H9 (cell line): ENCODE data around the gene DBNL. TPM values are rescaled to one million over a fixed set of nuclear protein-coding genes. Genes with fewer than 3 reads are reported as not detected.
"Not testable (repeated sequence)": the region's sequence is repeated elsewhere in the genome, so short reads cannot be mapped to it uniquely, and the experiment has no call there.

Experiments
- DNase-seq: peaks from one replicate; pipeline ENCODE4 v3.0.0-alpha.2; 2017
- H2AFZ ChIP-seq: one replicate; pipeline ENCODE4 v1.6.1; 2013; ENCODE audit warnings: mild to moderate bottlenecking, low read length, control low read depth, moderate library complexity
- H2AK5ac ChIP-seq: 2 replicates; pipeline ENCODE4 v1.6.1; 2013; ENCODE audit warnings: low read length, control low read depth, mixed read lengths; ENCODE audit not compliant: insufficient read length
- H2BK120ac ChIP-seq: one replicate; pipeline ENCODE4 v1.6.1; 2013; ENCODE audit warnings: low read depth, mild to moderate bottlenecking, low read length, control low read depth, inconsistent platforms; ENCODE audit not compliant: poor library complexity, severe bottlenecking
- H2BK12ac ChIP-seq: 2 replicates; pipeline ENCODE4 v1.6.1; 2013; ENCODE audit warnings: low read length, control low read depth, mixed read lengths, low read depth; ENCODE audit not compliant: insufficient read length
- H2BK15ac ChIP-seq: 2 replicates; pipeline ENCODE4 v1.6.1; 2013; ENCODE audit warnings: low read depth, low read length, control low read depth
- H2BK20ac ChIP-seq: one replicate; pipeline ENCODE4 v1.6.1; 2013; ENCODE audit warnings: low read depth, mild to moderate bottlenecking, low read length, control low read depth, inconsistent platforms; ENCODE audit not compliant: poor library complexity, severe bottlenecking
- H2BK5ac ChIP-seq: 2 replicates; pipeline ENCODE4 v1.6.1; 2013; ENCODE audit warnings: low read length, control low read depth, mixed read lengths; ENCODE audit not compliant: insufficient read length
- H3K14ac ChIP-seq: 2 replicates; pipeline ENCODE4 v1.6.1; 2013; ENCODE audit warnings: low read length, control low read depth; ENCODE audit not compliant: insufficient read depth
- H3K18ac ChIP-seq: 2 replicates; pipeline ENCODE4 v1.6.1; 2013; ENCODE audit warnings: low read depth, mild to moderate bottlenecking, mixed read lengths, low read length, control low read depth; ENCODE audit not compliant: insufficient read length
- H3K23ac ChIP-seq: 2 replicates; pipeline ENCODE4 v1.6.1; 2013; ENCODE audit warnings: low read length, control low read depth, mixed read lengths, low read depth; ENCODE audit not compliant: insufficient read length
- H3K23me2 ChIP-seq: 2 replicates; pipeline ENCODE4 v1.6.1; 2013; ENCODE audit warnings: low read depth, mild to moderate bottlenecking, mixed read lengths, low read length, control low read depth; ENCODE audit not compliant: insufficient read length, poor library complexity, severe bottlenecking
- H3K27ac ChIP-seq: 2 replicates; pipeline ENCODE4 v1.5.1; 2013; ENCODE audit warnings: low read length, control low read depth, mixed read lengths, low read depth; ENCODE audit not compliant: insufficient read length
- H3K27me3 ChIP-seq: 2 replicates; pipeline ENCODE4 v1.6.1; 2013; ENCODE audit warnings: low read length, control low read depth, inconsistent platforms; ENCODE audit not compliant: insufficient read depth
- H3K4ac ChIP-seq: 2 replicates; pipeline ENCODE4 v1.6.1; 2013; ENCODE audit warnings: low read depth, mild to moderate bottlenecking, control low read depth, inconsistent platforms, low read length, moderate library complexity
- H3K4me1 ChIP-seq: 2 replicates; pipeline ENCODE4 v1.6.1; 2013; ENCODE audit warnings: low read length, control low read depth, inconsistent platforms; ENCODE audit not compliant: insufficient read depth
- H3K4me2 ChIP-seq: 2 replicates; pipeline ENCODE4 v1.6.1; 2013; ENCODE audit warnings: low read length, control low read depth, mixed read lengths; ENCODE audit not compliant: insufficient read length, insufficient read depth
- H3K56ac ChIP-seq: 2 replicates; pipeline ENCODE4 v1.6.1; 2013; ENCODE audit warnings: low read depth, mild to moderate bottlenecking, mixed read lengths, low read length, control low read depth; ENCODE audit not compliant: insufficient read length
- H3K79me1 ChIP-seq: 2 replicates; pipeline ENCODE4 v1.6.1; 2013; ENCODE audit warnings: low read depth, mild to moderate bottlenecking, moderate library complexity, low read length, control low read depth, inconsistent platforms; ENCODE audit not compliant: insufficient read depth, poor library complexity, severe bottlenecking
- H3K79me2 ChIP-seq: 2 replicates; pipeline ENCODE4 v1.6.1; 2013; ENCODE audit warnings: low read length, control low read depth, inconsistent platforms; ENCODE audit not compliant: insufficient read depth
- H3K9ac ChIP-seq: 2 replicates; pipeline ENCODE4 v1.6.1; 2013; ENCODE audit warnings: low read length, control low read depth, mixed read lengths; ENCODE audit not compliant: insufficient read length; ENCODE audit errors: extremely low read depth
- H3K9me3 ChIP-seq: one replicate; pipeline ENCODE4 v1.6.1; 2013; ENCODE audit warnings: low read depth, low read length, inconsistent platforms; ENCODE audit not compliant: control insufficient read depth
- H3T11ph ChIP-seq: one replicate; pipeline ENCODE4 v1.6.1; 2013; ENCODE audit warnings: mild to moderate bottlenecking, low read length, control low read depth, inconsistent platforms
- H4K20me1 ChIP-seq: one replicate; pipeline ENCODE4 v1.6.1; 2013; ENCODE audit not compliant: control insufficient read depth, insufficient read length, insufficient read depth
- H4K5ac ChIP-seq: 2 replicates; pipeline ENCODE4 v1.6.1; 2013; ENCODE audit warnings: low read depth, mild to moderate bottlenecking, mixed read lengths, low read length, control low read depth; ENCODE audit not compliant: insufficient read length
- H4K8ac ChIP-seq: replicated peaks from 2 replicates; pipeline ENCODE4 v1.6.1; 2013; ENCODE audit warnings: low read length, control low read depth, mixed read lengths, low read depth; ENCODE audit not compliant: insufficient read length
- H4K91ac ChIP-seq: 2 replicates; pipeline ENCODE4 v1.6.1; 2013; ENCODE audit warnings: low read depth, mild to moderate bottlenecking, moderate library complexity, mixed read lengths, low read length, control low read depth; ENCODE audit not compliant: insufficient read length
- H3K27ac Mint-ChIP-seq, 3 experiments: 2 replicates in 2 of 3; 3 replicates in 1 of 3; pipeline ENCODE4 v1.8.0; 2020 to 2021; ENCODE audit warnings: mixed read lengths in 3 of 3, mild to moderate bottlenecking in 1 of 3, moderate library complexity in 1 of 3
- H3K27me3 Mint-ChIP-seq: 2 replicates; pipeline ENCODE4 v1.8.0; 2021; ENCODE audit warnings: low read depth, mild to moderate bottlenecking, moderate library complexity, mixed read lengths
- H3K36me3 Mint-ChIP-seq, 3 experiments: 2 replicates in 2 of 3; 3 replicates in 1 of 3; pipeline ENCODE4 v1.8.0; 2020 to 2021; ENCODE audit warnings: low read depth in 3 of 3, mixed read lengths in 3 of 3; ENCODE audit not compliant: insufficient read depth in 1 of 3
- H3K4me1 Mint-ChIP-seq, 2 experiments: 2 replicates each; pipeline ENCODE4 v1.8.0; 2020; ENCODE audit warnings: mixed read lengths in 2 of 2
- H3K4me3 Mint-ChIP-seq, 2 experiments: 2 replicates in 1 of 2; 3 replicates in 1 of 2; pipeline ENCODE4 v1.8.0; 2020 to 2021; ENCODE audit warnings: mild to moderate bottlenecking in 2 of 2, mixed read lengths in 2 of 2, moderate library complexity in 1 of 2
- H3K9me3 Mint-ChIP-seq, 2 experiments: 2 replicates in 1 of 2; 3 replicates in 1 of 2; pipeline ENCODE4 v1.8.0; 2020; ENCODE audit warnings: mild to moderate bottlenecking in 2 of 2, mixed read lengths in 2 of 2, moderate library complexity in 1 of 2
- WGBS: extraction: QIAGEN DNeasy Blood & Tissue Kit; methylation state at CpG from one replicate; pipeline ENCODE4 v1.1.7; 2013; ENCODE audit warnings: missing lambda C conversion rate, low lambda C conversion rate, mixed read lengths; ENCODE audit not compliant: insufficient read length; ENCODE audit errors: extremely low coverage; 5-methylcytosine and 5-hydroxymethylcytosine counted together
- total RNA-seq: library from RNA; stranded (reverse); gene quantifications from 2 replicates; pipeline ENCODE4 v1.2.1, GENCODE V29; 2021

DBNL gene
- total RNA-seq, 1 experiment from 2014 or later: 51.3 TPM

DNA sequence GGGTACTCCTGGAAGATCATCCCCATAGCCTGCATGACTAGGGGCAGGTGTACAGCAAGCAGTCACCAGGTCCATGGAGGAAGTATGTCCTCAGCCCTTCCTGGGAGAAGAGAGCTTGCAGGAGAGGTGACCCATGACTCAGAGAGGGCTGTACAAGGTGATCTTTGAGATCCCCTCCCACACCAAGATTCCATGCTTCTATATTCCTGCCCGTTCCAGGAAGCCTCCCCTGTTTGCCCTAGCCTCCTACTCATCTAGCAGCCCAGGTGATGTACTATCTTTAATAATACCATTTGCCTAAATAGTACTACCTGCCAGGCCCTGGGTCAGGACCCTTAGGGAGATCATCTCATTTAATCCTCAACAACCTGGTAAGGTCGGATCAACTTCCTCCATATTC lies 6.6 kb upstream of the DBNL start:
- H2BK120ac ChIP-seq, H4K5ac ChIP-seq, H3T11ph ChIP-seq, H3K9me3 Mint-ChIP-seq, H3K79me2 ChIP-seq, H3K23me2 ChIP-seq, H3K36me3 Mint-ChIP-seq, H3K4me1 Mint-ChIP-seq, DNase-seq, H3K23ac ChIP-seq, H3K79me1 ChIP-seq, H3K9me3 ChIP-seq, H2BK12ac ChIP-seq, H3K9ac ChIP-seq, H2BK15ac ChIP-seq, H3K4me3 Mint-ChIP-seq, H3K4ac ChIP-seq, H4K91ac ChIP-seq, H3K4me2 ChIP-seq, H3K27ac ChIP-seq, H3K56ac ChIP-seq, H2AK5ac ChIP-seq, H4K20me1 ChIP-seq, H2BK20ac ChIP-seq, H3K14ac ChIP-seq, H3K18ac ChIP-seq, H2BK5ac ChIP-seq, H3K27ac Mint-ChIP-seq, H3K4me1 ChIP-seq, H2AFZ ChIP-seq, H3K27me3 ChIP-seq, H4K8ac ChIP-seq: not testable (repeated sequence)
- no CpG with 5 or more reads among the region's 2 CpGs for WGBS
- H3K27me3 Mint-ChIP-seq: peaks cover 28% of the 10 kb centered on the region

DNA sequence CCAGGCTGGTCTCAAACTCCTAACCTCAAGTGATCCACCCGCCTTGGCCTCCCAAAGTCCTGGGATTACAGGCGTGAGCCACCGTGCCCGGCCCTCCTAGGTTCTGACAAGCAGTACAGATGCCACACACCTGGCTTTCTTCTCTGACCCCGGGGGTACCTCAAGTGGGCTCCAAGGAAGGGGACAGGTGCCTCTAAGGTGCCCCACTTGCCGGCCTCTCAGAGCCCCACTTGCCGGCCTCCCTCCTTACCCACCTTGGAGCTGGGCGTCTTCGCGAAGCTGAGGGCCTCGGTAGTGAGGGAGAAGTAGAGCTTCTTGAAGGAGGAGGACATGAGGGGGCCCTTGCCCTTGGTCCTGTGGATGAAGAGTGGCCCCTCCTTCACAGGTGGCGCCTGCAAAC lies 5.9 kb upstream of the DBNL start:
- not testable (repeated sequence) for H3K4ac ChIP-seq, H3K36me3 Mint-ChIP-seq, H3T11ph ChIP-seq, H2BK120ac ChIP-seq, H3K27ac Mint-ChIP-seq, H3K4me3 Mint-ChIP-seq, H2BK20ac ChIP-seq, H3K79me2 ChIP-seq, H3K56ac ChIP-seq, H3K14ac ChIP-seq, H3K23ac ChIP-seq, H2AK5ac ChIP-seq, H2BK12ac ChIP-seq, H3K9ac ChIP-seq, H4K5ac ChIP-seq, H3K9me3 Mint-ChIP-seq, H3K9me3 ChIP-seq, H3K23me2 ChIP-seq, H3K27me3 ChIP-seq, H4K8ac ChIP-seq, H2BK5ac ChIP-seq, H4K20me1 ChIP-seq, H3K4me1 ChIP-seq, H2AFZ ChIP-seq, H4K91ac ChIP-seq, H3K27ac ChIP-seq, H3K4me2 ChIP-seq, H2BK15ac ChIP-seq, H3K79me1 ChIP-seq, DNase-seq, H3K4me1 Mint-ChIP-seq, H3K18ac ChIP-seq
- peaks cover 28% of the 10 kb centered on the region for H3K27me3 Mint-ChIP-seq
- WGBS: no CpG with 5 or more reads among the region's 12 CpGs
